SK-N-SH treated with all-trans-retinoic acid at 6 μM for 48 hours (cell line): Measurements from ENCODE around the gene DIPK1A.

Experiments used
- ATAC-seq: fragments of 200-7000 bp; cut with Tn5 transposase; 3 replicates; pipeline ENCODE4 v1.9.1; 2020; ENCODE audit warnings: mild to moderate bottlenecking, moderate library complexity
- BACH2 ChIP-seq: fragments of 250-450 bp; sonication (Bioruptor Pico); IDR thresholded peaks from 2 replicates; pipeline ENCODE4 v1.9.0; 2021; ENCODE audit warnings: mild to moderate bottlenecking, borderline replicate concordance
- CSDC2 ChIP-seq: fragments of 250-450 bp; sonication (Bioruptor Pico); IDR thresholded peaks from 2 replicates; pipeline ENCODE4 v1.5.0; 2020; ENCODE audit warnings: mild to moderate bottlenecking, moderate library complexity
- ESRRG ChIP-seq: fragments of 250-450 bp; sonication (Bioruptor Pico); IDR thresholded peaks from 2 replicates; pipeline ENCODE4 v1.6.1; 2021; ENCODE audit warnings: mild to moderate bottlenecking
- GLIS3 ChIP-seq: fragments of 250-450 bp; sonication (Bioruptor Pico); IDR thresholded peaks from 2 replicates; pipeline ENCODE4 v1.5.0; 2020; ENCODE audit warnings: mild to moderate bottlenecking, moderate library complexity
- ISL1 ChIP-seq: fragments of 250-450 bp; sonication (Bioruptor Pico); IDR thresholded peaks from 2 replicates; pipeline ENCODE4 v2.1.2; 2022; ENCODE audit warnings: mild to moderate bottlenecking, moderate library complexity
- OSR1 ChIP-seq: fragments of 250-450 bp; sonication (Bioruptor Pico); IDR thresholded peaks from 2 replicates; pipeline ENCODE4 v1.8.0; 2022; ENCODE audit warnings: moderate library complexity, mild to moderate bottlenecking, inconsistent platforms
- PATZ1 ChIP-seq: fragments of 250-450 bp; sonication (Bioruptor Pico); IDR thresholded peaks from 2 replicates; pipeline ENCODE4 v1.8.0; 2020; ENCODE audit warnings: mild to moderate bottlenecking, moderate library complexity, borderline replicate concordance
- POU6F1 ChIP-seq: fragments of 250-450 bp; sonication (Bioruptor Pico); IDR thresholded peaks from 2 replicates; pipeline ENCODE4 v1.8.0; 2021; ENCODE audit warnings: low read depth, mild to moderate bottlenecking, moderate library complexity, borderline replicate concordance
- PPARA ChIP-seq: fragments of 250-450 bp; sonication (Bioruptor Pico); IDR thresholded peaks from 2 replicates; pipeline ENCODE4 v1.5.0; 2020; ENCODE audit warnings: mild to moderate bottlenecking, borderline replicate concordance
- RARB ChIP-seq: fragments of 250-450 bp; sonication (Bioruptor Pico); IDR thresholded peaks from 2 replicates; pipeline ENCODE4 v1.8.0; 2021; ENCODE audit warnings: mild to moderate bottlenecking, moderate library complexity
- SNAI2 ChIP-seq: fragments of 250-450 bp; sonication (Bioruptor Pico); IDR thresholded peaks from 2 replicates; pipeline ENCODE4 v1.5.0; 2020; ENCODE audit warnings: mild to moderate bottlenecking, moderate library complexity
- TCF4 ChIP-seq: fragments of 250-450 bp; sonication (Bioruptor Pico); IDR thresholded peaks from 2 replicates; pipeline ENCODE4 v1.8.0; 2021; ENCODE audit warnings: mild to moderate bottlenecking, moderate library complexity, borderline replicate concordance
- TOX ChIP-seq: fragments of 250-450 bp; sonication (Bioruptor Pico); IDR thresholded peaks from 2 replicates; pipeline ENCODE4 v1.8.0; 2021; ENCODE audit warnings: mild to moderate bottlenecking, moderate library complexity, borderline replicate concordance
- TSHZ2 ChIP-seq: fragments of 250-450 bp; sonication (Bioruptor Pico); IDR thresholded peaks from 2 replicates; pipeline ENCODE4 v1.5.0; 2020; ENCODE audit warnings: mild to moderate bottlenecking, moderate library complexity
- ZFP3 ChIP-seq: fragments of 250-450 bp; sonication (Bioruptor Pico); IDR thresholded peaks from 2 replicates; pipeline ENCODE4 v1.5.0; 2020; ENCODE audit warnings: mild to moderate bottlenecking, moderate library complexity
- ZFP30 ChIP-seq: fragments of 450-650 bp; formaldehyde crosslinking; IDR thresholded peaks from 2 replicates; pipeline ENCODE4 v1.5.0; 2022; ENCODE audit warnings: mild to moderate bottlenecking, moderate library complexity
- ZNF565 ChIP-seq: fragments of 450-650 bp; formaldehyde crosslinking; conservative IDR thresholded peaks from 2 replicates; pipeline ENCODE4 v1.5.0; 2020; ENCODE audit warnings: low read depth, mild to moderate bottlenecking, moderate library complexity
- ZNF70 ChIP-seq: fragments of 450-650 bp; formaldehyde crosslinking; IDR thresholded peaks from 2 replicates; pipeline ENCODE4 v1.5.0; 2020; ENCODE audit warnings: mild to moderate bottlenecking, moderate library complexity
- TF ChIP-seq, protein P1 (sequence below): fragments of 250-450 bp; sonication (Bioruptor Pico); IDR thresholded peaks from 2 replicates; pipeline ENCODE4 v1.5.1; 2020; ENCODE audit warnings: low read depth, mild to moderate bottlenecking, moderate library complexity

The DIPK1A gene

GRCh38 chr1:92913093-92913819 lies 48.0 kb downstream of the DIPK1A start:
- TF ChIP-seq ZFP30 (CRISPR knock-in tag), result no peak
- no peak for TF ChIP-seq ZFP3 (CRISPR knock-in tag)
- TF ChIP-seq TSHZ2 (CRISPR knock-in tag), result no peak
- TF ChIP-seq RARB (CRISPR knock-in tag), result no peak
- TF ChIP-seq ESRRG, result no peak
- TF ChIP-seq, protein P1, sequence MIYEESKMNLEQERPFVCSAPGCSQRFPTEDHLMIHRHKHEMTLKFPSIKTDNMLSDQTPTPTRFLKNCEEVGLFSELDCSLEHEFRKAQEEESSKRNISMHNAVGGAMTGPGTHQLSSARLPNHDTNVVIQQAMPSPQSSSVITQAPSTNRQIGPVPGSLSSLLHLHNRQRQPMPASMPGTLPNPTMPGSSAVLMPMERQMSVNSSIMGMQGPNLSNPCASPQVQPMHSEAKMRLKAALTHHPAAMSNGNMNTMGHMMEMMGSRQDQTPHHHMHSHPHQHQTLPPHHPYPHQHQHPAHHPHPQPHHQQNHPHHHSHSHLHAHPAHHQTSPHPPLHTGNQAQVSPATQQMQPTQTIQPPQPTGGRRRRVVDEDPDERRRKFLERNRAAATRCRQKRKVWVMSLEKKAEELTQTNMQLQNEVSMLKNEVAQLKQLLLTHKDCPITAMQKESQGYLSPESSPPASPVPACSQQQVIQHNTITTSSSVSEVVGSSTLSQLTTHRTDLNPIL (CRISPR knock-in tag), result no peak
- no peak for TF ChIP-seq POU6F1 (CRISPR knock-in tag)
- no peak for ATAC-seq

GRCh38 chr1:92910081-92910480 lies 51.2 kb downstream of the DIPK1A start:
- TF ChIP-seq ZFP30 (CRISPR knock-in tag) (no peak), GLIS3 (CRISPR knock-in tag) (no peak), RARB (CRISPR knock-in tag) (no peak), ZFP3 (CRISPR knock-in tag) (no peak), SNAI2 (CRISPR knock-in tag) (no peak), ISL1 (CRISPR knock-in tag) (no peak), OSR1 (CRISPR knock-in tag) (no peak), TOX (CRISPR knock-in tag) (no peak), POU6F1 (CRISPR knock-in tag) (no peak), ESRRG (no peak), TCF4 (CRISPR knock-in tag) (no peak), PATZ1 (no peak), TSHZ2 (CRISPR knock-in tag) (no peak), ZNF70 (CRISPR knock-in tag) (no peak), ZNF565 (CRISPR knock-in tag) (no peak), BACH2 (CRISPR knock-in tag) (no peak), PPARA (no peak), CSDC2 (CRISPR knock-in tag) (no peak)
- TF ChIP-seq, protein P1 (CRISPR knock-in tag), result no peak
- no peak for ATAC-seq
